ENCODE results near the gene RPL28.
"Not testable (repeated sequence)": the region's sequence is repeated elsewhere in the genome, so short reads cannot be mapped to it uniquely, and the experiment has no call there.

DNA sequence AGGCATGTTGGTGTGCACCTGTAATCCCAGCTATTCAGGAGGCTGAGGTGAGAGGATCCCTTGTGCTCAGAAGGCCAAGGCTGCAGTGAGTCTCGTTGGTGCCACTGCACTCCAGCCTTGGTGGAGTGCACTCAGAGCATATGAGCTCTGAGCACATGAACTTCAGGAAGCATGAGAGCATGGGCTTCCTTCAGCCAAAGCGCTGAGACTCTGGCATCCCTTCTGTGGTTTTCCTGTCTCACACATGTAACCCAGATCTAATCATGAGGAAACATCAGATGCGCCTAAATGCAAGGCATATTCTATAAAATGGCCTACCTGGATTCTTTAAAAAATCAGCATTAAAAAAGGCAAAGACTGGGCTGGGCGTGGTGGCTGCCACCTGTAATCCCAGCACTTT is 35.5 kb downstream of the RPL28 start:
- TF ChIP-seq, protein P1, sequence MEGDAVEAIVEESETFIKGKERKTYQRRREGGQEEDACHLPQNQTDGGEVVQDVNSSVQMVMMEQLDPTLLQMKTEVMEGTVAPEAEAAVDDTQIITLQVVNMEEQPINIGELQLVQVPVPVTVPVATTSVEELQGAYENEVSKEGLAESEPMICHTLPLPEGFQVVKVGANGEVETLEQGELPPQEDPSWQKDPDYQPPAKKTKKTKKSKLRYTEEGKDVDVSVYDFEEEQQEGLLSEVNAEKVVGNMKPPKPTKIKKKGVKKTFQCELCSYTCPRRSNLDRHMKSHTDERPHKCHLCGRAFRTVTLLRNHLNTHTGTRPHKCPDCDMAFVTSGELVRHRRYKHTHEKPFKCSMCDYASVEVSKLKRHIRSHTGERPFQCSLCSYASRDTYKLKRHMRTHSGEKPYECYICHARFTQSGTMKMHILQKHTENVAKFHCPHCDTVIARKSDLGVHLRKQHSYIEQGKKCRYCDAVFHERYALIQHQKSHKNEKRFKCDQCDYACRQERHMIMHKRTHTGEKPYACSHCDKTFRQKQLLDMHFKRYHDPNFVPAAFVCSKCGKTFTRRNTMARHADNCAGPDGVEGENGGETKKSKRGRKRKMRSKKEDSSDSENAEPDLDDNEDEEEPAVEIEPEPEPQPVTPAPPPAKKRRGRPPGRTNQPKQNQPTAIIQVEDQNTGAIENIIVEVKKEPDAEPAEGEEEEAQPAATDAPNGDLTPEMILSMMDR (IDR thresholded peaks at IDR 0.05) = not testable (repeated sequence)
- not testable (repeated sequence) for TF ChIP-seq POLR2A (IDR thresholded peaks at IDR 0.05)
